ENCODE data around the gene IQGAP2.

DNA sequence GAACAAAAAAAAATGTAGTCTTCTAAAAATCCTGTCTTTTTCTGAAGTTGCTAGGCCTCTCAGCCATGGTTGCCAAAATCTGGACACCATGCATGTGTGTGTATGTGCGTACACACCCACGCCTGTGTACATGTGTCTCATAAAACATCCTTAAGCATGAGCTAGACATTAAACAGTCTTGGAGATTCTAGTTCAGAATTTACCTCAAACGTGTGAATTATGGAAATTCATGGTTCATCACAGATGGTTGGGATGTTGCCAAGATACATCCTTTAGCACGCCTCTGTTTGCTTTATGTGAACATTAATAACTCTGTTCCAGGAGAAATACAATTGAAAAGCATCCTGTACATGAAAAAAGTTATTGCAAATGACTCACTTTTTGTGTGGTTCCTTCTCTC, 167.1 kb downstream of the IQGAP2 start:
- TF ChIP-seq, protein P1, sequence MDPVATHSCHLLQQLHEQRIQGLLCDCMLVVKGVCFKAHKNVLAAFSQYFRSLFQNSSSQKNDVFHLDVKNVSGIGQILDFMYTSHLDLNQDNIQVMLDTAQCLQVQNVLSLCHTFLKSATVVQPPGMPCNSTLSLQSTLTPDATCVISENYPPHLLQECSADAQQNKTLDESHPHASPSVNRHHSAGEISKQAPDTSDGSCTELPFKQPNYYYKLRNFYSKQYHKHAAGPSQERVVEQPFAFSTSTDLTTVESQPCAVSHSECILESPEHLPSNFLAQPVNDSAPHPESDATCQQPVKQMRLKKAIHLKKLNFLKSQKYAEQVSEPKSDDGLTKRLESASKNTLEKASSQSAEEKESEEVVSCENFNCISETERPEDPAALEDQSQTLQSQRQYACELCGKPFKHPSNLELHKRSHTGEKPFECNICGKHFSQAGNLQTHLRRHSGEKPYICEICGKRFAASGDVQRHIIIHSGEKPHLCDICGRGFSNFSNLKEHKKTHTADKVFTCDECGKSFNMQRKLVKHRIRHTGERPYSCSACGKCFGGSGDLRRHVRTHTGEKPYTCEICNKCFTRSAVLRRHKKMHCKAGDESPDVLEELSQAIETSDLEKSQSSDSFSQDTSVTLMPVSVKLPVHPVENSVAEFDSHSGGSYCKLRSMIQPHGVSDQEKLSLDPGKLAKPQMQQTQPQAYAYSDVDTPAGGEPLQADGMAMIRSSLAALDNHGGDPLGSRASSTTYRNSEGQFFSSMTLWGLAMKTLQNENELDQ (tag by site-specific recombination; IDR thresholded peaks at IDR 0.05; ENCODE audit: low read depth), result no peak
- TF ChIP-seq ZNF747 (tag by site-specific recombination; IDR thresholded peaks at IDR 0.05) (no peak), RBAK (tag by site-specific recombination; IDR thresholded peaks at IDR 0.05) (no peak), ZNF585B (tag by site-specific recombination; IDR thresholded peaks at IDR 0.05) (no peak), ZNF510 (tag by site-specific recombination; IDR thresholded peaks at IDR 0.05; ENCODE audit: insufficient replicate concordance) (no peak), REPIN1 (tag by site-specific recombination; IDR thresholded peaks at IDR 0.05; ENCODE audit: low read depth) (no peak)
- TF ChIP-seq, protein P2, sequence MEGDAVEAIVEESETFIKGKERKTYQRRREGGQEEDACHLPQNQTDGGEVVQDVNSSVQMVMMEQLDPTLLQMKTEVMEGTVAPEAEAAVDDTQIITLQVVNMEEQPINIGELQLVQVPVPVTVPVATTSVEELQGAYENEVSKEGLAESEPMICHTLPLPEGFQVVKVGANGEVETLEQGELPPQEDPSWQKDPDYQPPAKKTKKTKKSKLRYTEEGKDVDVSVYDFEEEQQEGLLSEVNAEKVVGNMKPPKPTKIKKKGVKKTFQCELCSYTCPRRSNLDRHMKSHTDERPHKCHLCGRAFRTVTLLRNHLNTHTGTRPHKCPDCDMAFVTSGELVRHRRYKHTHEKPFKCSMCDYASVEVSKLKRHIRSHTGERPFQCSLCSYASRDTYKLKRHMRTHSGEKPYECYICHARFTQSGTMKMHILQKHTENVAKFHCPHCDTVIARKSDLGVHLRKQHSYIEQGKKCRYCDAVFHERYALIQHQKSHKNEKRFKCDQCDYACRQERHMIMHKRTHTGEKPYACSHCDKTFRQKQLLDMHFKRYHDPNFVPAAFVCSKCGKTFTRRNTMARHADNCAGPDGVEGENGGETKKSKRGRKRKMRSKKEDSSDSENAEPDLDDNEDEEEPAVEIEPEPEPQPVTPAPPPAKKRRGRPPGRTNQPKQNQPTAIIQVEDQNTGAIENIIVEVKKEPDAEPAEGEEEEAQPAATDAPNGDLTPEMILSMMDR (tag by site-specific recombination; IDR thresholded peaks at IDR 0.05), result no peak
- TF ChIP-seq, protein P3, sequence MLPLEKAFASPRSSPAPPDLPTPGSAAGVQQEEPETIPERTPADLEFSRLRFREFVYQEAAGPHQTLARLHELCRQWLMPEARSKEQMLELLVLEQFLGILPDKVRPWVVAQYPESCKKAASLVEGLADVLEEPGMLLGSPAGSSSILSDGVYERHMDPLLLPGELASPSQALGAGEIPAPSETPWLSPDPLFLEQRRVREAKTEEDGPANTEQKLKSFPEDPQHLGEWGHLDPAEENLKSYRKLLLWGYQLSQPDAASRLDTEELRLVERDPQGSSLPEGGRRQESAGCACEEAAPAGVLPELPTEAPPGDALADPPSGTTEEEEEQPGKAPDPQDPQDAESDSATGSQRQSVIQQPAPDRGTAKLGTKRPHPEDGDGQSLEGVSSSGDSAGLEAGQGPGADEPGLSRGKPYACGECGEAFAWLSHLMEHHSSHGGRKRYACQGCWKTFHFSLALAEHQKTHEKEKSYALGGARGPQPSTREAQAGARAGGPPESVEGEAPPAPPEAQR (tag by site-specific recombination; IDR thresholded peaks at IDR 0.05), result no peak
- TF ChIP-seq, protein P4, sequence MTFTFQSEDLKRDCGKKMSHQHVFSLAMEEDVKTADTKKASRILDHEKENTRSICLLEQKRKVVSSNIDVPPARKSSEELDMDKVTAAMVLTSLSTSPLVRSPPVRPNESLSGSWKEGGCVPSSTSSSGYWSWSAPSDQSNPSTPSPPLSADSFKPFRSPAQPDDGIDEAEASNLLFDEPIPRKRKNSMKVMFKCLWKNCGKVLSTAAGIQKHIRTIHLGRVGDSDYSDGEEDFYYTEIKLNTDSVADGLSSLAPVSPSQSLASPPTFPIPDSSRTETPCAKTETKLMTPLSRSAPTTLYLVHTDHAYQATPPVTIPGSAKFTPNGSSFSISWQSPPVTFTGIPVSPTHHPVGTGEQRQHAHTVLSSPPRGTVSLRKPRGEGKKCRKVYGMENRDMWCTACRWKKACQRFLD (tag by site-specific recombination; IDR thresholded peaks at IDR 0.05), result no peak
- TF ChIP-seq, protein P5, sequence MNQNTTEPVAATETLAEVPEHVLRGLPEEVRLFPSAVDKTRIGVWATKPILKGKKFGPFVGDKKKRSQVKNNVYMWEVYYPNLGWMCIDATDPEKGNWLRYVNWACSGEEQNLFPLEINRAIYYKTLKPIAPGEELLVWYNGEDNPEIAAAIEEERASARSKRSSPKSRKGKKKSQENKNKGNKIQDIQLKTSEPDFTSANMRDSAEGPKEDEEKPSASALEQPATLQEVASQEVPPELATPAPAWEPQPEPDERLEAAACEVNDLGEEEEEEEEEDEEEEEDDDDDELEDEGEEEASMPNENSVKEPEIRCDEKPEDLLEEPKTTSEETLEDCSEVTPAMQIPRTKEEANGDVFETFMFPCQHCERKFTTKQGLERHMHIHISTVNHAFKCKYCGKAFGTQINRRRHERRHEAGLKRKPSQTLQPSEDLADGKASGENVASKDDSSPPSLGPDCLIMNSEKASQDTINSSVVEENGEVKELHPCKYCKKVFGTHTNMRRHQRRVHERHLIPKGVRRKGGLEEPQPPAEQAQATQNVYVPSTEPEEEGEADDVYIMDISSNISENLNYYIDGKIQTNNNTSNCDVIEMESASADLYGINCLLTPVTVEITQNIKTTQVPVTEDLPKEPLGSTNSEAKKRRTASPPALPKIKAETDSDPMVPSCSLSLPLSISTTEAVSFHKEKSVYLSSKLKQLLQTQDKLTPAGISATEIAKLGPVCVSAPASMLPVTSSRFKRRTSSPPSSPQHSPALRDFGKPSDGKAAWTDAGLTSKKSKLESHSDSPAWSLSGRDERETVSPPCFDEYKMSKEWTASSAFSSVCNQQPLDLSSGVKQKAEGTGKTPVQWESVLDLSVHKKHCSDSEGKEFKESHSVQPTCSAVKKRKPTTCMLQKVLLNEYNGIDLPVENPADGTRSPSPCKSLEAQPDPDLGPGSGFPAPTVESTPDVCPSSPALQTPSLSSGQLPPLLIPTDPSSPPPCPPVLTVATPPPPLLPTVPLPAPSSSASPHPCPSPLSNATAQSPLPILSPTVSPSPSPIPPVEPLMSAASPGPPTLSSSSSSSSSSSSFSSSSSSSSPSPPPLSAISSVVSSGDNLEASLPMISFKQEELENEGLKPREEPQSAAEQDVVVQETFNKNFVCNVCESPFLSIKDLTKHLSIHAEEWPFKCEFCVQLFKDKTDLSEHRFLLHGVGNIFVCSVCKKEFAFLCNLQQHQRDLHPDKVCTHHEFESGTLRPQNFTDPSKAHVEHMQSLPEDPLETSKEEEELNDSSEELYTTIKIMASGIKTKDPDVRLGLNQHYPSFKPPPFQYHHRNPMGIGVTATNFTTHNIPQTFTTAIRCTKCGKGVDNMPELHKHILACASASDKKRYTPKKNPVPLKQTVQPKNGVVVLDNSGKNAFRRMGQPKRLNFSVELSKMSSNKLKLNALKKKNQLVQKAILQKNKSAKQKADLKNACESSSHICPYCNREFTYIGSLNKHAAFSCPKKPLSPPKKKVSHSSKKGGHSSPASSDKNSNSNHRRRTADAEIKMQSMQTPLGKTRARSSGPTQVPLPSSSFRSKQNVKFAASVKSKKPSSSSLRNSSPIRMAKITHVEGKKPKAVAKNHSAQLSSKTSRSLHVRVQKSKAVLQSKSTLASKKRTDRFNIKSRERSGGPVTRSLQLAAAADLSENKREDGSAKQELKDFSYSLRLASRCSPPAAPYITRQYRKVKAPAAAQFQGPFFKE (tag by site-specific recombination; IDR thresholded peaks at IDR 0.05; ENCODE audit: borderline replicate concordance), result no peak
- TF ChIP-seq, protein P6, sequence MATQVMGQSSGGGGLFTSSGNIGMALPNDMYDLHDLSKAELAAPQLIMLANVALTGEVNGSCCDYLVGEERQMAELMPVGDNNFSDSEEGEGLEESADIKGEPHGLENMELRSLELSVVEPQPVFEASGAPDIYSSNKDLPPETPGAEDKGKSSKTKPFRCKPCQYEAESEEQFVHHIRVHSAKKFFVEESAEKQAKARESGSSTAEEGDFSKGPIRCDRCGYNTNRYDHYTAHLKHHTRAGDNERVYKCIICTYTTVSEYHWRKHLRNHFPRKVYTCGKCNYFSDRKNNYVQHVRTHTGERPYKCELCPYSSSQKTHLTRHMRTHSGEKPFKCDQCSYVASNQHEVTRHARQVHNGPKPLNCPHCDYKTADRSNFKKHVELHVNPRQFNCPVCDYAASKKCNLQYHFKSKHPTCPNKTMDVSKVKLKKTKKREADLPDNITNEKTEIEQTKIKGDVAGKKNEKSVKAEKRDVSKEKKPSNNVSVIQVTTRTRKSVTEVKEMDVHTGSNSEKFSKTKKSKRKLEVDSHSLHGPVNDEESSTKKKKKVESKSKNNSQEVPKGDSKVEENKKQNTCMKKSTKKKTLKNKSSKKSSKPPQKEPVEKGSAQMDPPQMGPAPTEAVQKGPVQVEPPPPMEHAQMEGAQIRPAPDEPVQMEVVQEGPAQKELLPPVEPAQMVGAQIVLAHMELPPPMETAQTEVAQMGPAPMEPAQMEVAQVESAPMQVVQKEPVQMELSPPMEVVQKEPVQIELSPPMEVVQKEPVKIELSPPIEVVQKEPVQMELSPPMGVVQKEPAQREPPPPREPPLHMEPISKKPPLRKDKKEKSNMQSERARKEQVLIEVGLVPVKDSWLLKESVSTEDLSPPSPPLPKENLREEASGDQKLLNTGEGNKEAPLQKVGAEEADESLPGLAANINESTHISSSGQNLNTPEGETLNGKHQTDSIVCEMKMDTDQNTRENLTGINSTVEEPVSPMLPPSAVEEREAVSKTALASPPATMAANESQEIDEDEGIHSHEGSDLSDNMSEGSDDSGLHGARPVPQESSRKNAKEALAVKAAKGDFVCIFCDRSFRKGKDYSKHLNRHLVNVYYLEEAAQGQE (tag by site-specific recombination; IDR thresholded peaks at IDR 0.05), result no peak

Data from HEK293 (cell line).